Activated CD4-positive, CD25-positive, alpha-beta regulatory T cell treated with anti-CD3 and anti-CD28 coated beads, Interleukin-2, amount 50 U/mL, for 16 hours (primary cell): Measurements from ENCODE around the gene BTNL9.
"Not testable (repeated sequence)": the region's sequence is repeated elsewhere in the genome, so short reads cannot be mapped to it uniquely, and the experiment has no call there.

Experiments
- DNase-seq: peaks from one replicate; pipeline ENCODE4 v3.0.0-alpha.2; 2020; ENCODE audit warnings: low read depth, low spot score

BTNL9 gene

DNA sequence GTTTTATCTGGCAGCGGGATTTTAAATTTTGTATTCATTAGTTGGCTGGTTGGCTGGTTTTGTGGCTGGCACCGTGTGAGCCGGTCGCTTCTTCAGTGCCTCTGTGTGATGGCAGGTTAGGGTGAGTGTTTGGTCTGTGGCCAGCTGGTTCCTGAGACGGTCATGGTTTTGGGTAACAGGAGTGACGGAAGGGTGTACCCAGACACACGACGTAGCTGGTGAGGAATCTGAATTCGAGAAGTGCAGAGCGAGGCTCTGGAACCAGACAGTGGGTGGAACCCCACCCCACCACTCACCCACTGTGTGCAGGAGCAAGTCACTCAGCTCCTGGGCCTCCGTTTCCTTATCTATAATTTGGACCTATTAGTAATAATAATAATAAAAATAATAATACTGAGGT lies 2.7 kb downstream of the BTNL9 start:
- no peak for DNase-seq

- no peak for DNase-seq
These were observed 3.4 kb downstream of the BTNL9 start for GRCh38 chr5:181043285-181044092.

GRCh38 chr5:181044093-181044599 lies 4.1 kb downstream of the BTNL9 start:
- DNase-seq: no peak

GRCh38 chr5:181044662-181045305 lies 4.7 kb downstream of the BTNL9 start:
- no peak for DNase-seq

DNA sequence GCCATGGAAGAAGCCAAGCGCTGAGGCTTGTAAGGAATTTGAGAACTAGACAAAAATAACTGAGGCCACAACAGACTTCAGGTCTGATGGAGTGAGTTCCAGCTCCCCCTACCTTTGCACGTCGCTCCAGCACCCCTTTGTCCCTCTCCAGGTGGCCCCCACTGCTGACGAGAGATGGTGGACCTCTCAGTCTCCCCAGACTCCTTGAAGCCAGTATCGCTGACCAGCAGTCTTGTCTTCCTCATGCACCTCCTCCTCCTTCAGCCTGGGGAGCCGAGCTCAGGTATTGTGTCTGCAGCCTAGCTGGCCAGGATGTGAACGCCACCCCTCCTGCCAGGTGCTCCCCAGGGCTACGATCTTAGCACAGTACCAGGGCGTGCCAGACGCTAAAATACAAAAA lies 5.2 kb downstream of the BTNL9 start:
- no peak for DNase-seq

DNA sequence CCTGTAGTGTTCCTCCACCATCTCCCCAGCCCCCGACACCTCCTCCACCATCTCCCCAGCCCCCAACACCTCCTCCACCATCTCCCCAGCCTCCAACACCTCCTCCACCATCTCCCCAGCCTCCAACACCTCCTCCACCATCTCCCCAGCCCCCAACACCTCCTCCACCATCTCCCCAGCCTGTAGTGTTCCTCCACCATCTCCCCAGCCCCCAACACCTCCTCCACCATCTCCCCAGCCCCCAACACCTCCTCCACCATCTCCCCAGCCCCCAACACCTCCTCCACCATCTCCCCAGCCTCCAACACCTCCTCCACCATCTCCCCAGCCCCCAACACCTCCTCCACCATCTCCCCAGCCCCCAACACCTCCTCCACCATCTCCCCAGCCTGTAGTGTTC lies 5.8 kb downstream of the BTNL9 start:
- not testable (repeated sequence) for DNase-seq

GRCh38 chr5:181047288-181047687 lies 7.2 kb downstream of the BTNL9 start:
- no peak for DNase-seq

DNA sequence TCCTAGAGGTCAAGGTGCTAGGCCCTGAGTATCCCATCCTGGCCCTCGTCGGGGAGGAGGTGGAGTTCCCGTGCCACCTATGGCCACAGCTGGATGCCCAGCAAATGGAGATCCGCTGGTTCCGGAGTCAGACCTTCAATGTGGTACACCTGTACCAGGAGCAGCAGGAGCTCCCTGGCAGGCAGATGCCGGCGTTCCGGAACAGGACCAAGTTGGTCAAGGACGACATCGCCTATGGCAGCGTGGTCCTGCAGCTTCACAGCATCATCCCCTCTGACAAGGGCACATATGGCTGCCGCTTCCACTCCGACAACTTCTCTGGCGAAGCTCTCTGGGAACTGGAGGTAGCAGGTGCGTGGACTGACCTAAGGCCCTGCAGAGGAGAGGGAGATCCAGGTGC lies 7.9 kb downstream of the BTNL9 start:
- DNase-seq: no peak

DNA sequence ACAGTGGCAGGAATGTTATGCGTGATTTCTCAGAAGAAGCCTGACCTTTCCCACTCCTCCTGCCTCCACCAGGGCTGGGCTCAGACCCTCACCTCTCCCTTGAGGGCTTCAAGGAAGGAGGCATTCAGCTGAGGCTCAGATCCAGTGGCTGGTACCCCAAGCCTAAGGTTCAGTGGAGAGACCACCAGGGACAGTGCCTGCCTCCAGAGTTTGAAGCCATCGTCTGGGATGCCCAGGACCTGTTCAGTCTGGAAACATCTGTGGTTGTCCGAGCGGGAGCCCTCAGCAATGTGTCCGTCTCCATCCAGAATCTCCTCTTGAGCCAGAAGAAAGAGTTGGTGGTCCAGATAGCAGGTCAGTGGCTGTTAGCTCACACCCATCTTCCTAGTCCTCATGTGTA lies 9.9 kb downstream of the BTNL9 start:
- DNase-seq: no peak

DNA sequence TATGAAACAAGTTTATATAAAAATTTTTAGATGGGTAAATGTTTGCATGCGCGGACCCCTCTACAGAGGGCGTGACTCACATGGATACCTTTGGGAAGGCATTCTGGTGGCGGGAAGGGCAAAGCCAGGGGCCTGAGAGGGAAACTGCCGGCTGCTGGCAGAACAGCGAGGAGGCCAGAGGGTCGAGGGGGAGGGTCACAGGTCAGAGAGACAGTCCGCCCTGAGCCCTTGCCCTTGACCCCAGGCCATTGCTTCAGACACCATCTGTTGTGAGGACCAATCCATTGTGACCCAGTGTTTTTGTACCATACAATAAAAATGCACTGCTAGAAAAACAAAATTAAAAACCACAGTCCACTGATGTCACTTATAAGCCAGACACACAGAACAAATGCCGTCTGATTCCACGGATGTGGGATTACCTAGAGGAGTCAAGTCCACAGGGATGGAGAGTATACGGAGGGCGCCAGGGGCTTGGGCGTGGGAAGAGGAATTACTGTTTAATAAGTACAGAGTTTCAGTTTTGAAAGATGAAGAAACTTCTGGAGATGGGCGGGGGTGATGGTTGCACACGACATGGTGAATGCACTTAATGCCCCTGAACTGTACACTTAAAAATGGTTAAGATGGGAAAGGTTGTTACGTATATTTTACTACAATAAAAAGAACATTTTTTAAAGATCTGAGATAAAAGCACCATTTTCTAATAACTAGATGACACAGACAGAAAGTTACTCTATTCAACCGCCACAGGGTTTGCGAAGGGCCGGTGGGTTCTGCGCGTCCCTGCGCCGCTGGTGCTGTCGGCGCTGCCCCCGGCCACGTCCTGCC lies 12.0 kb downstream of the BTNL9 start:
- DNase-seq: no peak

DNA sequence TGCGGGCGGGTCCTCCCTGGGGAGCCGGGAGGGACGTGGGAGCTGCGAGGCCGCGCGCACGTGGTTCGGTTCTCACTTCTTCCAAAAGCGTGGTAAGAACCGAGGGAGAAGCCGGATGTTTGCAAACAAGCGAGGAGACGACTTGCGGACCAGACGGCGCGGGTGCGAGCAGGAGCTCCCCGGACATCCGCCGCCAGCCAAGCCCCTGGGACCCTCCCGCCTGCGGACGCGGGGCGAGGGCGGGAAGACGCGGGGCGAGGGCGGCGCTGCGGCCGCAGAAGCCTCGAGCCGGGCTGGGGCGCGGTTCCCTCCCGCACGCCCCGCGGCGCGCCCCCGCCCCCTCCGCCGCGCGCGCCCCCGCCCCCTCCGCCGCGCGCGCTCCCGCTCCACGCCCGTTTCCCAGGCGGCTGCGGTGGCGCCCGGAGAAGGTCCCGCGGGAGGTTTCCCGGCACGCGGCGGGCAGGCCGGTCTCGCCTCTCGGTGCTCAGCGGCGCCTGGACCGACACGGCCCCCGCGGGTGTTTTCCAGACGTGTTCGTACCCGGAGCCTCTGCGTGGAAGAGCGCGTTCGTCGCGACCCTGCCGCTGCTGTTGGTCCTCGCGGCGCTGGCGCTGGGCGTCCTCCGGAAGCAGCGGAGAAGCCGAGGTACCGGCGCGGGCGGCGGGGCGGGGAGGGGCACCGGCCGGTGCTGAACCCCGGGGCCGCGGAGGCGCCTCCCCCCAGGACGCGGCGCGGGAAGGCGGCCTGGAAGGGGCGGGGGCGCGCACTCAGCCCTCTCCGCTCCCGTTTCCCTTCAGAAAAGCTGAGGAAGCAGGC lies 12.8 kb downstream of the BTNL9 start:
- no peak for DNase-seq

DNA sequence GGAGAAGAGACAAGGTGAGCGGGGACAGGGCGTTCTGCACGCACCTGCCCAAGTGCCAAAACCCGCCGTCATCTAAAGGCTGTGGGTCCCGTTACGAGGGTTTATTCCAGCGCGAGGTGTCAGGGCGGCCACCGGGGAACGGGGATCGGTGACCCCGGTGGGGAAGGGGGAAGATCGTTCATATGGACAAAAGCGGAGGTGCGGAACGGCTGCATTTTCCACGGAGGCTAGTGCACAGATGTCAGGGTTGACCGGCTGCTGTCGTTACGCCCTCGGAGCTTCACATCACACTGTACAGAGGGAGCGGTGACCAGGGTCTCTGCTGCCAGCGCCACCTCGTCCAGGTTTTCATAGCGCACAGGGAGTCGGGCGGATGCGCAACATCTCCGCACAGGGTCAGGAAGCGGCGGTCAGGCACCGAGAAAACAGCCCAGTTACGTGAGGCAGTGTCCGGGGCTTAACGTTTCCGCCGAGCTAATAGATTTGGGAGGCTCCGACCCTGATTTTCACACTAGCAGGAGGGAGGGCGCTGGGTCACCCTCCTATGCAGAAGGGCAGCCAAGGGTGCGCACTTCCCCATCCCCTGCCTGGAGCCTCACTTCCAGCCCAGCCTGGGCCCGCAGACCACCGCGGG lies 13.5 kb downstream of the BTNL9 start:
- no peak for DNase-seq

DNA sequence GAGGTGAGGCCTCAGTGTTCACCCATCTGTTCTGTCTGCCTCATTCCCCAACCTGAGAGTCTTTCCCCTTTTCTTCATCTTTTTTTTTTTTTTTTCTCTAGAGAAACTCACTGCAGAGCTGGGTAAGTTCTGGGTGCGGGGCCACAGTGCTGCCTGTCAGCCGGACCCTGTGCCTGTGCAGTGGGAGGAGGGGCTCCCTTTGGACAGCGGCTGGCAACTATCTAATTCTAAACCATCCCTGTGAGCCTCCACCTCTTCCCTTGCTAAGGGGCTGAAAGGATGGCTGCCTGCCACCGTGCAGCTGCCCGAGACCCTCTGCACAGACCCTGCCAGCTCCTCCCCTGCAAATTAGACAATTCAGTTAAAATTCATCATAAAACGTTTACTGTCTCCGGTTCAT lies 14.1 kb downstream of the BTNL9 start:
- no peak for DNase-seq

DNA sequence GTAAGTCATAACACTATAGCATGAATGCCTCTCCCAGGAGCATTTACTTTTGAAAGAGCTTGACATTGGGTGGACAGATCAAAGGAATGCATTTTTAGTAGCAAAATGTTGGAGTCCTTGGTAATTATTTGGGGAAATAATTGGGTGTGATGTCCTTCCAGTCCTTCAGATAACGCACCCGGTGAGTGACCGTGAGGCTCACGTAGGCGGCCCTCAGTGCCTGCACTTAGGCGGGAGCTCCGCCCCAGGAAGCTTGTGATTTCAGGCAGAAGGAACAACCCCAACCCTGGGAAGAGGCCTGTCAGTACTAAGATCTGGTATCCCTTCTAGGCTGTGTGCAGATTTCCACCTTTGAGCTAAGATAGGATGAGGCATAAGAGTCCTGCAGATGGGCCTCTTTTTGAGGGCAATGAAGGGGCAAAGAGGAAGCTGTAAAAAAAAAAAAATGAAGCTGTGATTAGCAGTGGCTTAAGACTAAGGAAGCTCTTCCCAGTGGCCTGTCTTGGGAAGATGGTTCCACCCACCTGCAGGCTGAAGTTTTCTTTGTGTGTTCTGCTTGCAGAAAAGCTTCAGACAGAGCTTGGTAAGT lies 14.9 kb downstream of the BTNL9 start:
- DNase-seq: no peak

GRCh38 chr5:181056431-181056830 lies 16.4 kb downstream of the BTNL9 start:
- DNase-seq: no peak

DNA sequence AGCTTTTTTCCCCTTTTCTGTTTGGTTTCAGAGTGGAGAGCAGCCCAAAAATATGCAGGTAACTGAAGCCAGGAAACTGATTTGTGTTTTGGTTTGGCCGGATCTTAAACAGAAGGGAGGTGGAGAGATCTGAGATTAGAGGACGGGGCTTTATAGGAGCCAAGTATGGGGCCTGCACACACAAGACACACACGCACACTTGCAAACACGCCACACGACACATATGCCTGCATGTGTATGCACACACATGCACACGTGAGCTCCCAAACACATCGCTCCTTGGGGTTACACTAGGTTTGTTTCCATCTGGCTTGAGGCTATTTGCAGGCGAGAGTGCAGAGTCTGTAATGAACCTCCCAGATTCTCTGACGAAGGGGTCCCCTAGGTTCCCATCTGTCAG lies 18.3 kb downstream of the BTNL9 start:
- DNase-seq: no peak

DNA sequence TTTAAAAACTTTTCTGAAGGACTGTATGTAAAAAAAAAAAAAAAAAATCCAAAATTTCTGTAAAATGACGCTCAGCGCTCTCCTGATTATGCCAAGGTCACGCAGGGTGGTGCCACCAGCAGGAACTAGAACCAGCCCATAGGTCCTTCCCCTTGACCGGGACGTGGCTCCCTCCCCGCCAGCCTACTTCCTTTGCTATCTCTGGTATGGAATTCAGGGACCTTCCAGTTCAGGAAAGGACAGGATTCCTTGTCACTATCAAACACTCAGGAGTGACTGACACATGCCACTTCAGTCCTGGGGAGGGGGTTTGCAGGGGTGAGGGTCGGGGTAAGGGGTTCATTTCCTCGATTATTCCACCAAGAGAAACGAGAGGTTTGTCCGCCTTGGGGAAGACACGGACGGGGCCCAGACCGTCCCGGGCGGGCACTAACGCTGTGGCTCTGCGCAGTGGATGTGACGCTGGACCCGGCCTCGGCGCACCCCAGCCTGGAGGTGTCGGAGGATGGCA lies 18.8 kb downstream of the BTNL9 start:
- no peak for DNase-seq

DNA sequence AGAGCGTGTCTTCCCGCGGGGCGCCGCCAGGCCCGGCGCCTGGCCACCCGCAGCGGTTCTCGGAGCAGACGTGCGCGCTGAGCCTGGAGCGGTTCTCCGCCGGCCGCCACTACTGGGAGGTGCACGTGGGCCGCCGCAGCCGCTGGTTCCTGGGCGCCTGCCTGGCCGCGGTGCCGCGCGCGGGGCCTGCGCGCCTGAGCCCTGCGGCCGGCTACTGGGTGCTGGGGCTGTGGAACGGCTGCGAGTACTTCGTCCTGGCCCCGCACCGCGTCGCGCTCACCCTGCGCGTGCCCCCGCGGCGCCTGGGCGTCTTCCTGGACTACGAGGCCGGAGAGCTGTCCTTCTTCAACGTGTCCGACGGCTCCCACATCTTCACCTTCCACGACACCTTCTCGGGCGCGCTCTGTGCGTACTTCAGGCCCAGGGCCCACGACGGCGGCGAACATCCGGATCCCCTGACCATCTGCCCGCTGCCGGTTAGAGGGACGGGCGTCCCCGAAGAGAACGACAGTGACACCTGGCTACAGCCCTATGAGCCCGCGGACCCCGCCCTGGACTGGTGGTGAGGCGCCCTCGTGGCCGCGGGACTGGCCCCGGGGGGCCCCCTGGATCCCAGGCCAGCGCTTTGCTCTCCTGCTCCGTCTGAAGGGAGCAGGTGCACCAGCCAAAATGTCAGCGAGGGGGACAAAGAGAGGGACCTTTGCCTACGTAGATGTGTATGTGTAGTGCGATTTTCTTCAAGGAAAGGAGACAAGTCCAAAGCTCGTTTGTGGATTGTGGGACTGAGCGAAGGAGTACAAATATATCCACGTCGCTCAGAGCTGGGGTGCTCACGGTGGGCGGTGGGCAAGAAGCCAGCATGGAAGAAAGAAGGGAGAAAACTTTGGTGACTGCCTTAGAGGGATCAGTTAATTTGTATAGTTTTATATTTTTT lies 19.5 kb downstream of the BTNL9 start:
- no peak for DNase-seq

DNA sequence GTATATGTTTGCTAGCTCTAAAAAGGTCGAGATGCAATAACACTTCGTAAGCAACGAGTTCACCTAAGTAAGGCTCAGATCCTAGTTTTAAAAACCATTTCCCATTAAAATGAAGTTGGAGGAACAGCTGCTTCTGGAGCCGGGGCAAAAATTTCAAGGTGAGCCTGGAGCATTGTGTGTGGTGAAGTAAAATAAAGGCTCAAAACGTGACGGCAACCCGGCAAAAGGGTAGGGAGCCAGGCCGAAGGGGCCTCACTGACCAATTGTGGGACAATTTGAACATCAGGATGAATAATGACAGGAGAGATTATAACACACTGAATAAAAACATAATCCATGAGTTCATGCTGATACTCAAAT lies 20.1 kb downstream of the BTNL9 start:
- no peak for DNase-seq
